Activated CD4-positive, alpha-beta T cell treated with anti-CD3 and anti-CD28 coated beads, Interleukin-2, amount 10 ng/mL, durations not matched to agents 24 days and 14 days (primary cell): ENCODE measurements around the gene SYNPO. TPM values are rescaled to one million over a fixed set of nuclear protein-coding genes. Genes with fewer than 3 reads are reported as not detected.

ENCODE experiments used
- DNase-seq: peaks from one replicate; pipeline ENCODE4 v3.0.0; 2022
- H3K27ac Mint-ChIP-seq: one replicate; pipeline ENCODE4 v1.8.0; 2022; ENCODE audit warnings: mild to moderate bottlenecking, mixed read lengths
- H3K27me3 Mint-ChIP-seq: one replicate; pipeline ENCODE4 v1.8.0; 2022; ENCODE audit warnings: mixed read lengths
- H3K36me3 Mint-ChIP-seq: one replicate; pipeline ENCODE4 v1.8.0; 2022; ENCODE audit warnings: low read depth, mild to moderate bottlenecking, mixed read lengths
- H3K4me1 Mint-ChIP-seq: one replicate; pipeline ENCODE4 v1.8.0; 2021; ENCODE audit warnings: mixed read lengths
- H3K4me3 Mint-ChIP-seq: one replicate; pipeline ENCODE4 v1.8.0; 2022; ENCODE audit warnings: mild to moderate bottlenecking, moderate library complexity, mixed read lengths
- H3K9me3 Mint-ChIP-seq: one replicate; pipeline ENCODE4 v1.8.0; 2021; ENCODE audit warnings: mixed read lengths
- intact Hi-C: fragments of 100-400 bp; cut with micrococcal nuclease; formaldehyde crosslinking; loops from one replicate; pipeline ENCODE4 v1.15.1; 2023
- total RNA-seq: library from RNA; stranded (reverse); gene quantifications from 2 replicates; pipeline ENCODE4 v1.2.3, GENCODE V29; 2022

Gene SYNPO
- total RNA-seq, 1 donor from 2014 or later = not detected

DNA sequence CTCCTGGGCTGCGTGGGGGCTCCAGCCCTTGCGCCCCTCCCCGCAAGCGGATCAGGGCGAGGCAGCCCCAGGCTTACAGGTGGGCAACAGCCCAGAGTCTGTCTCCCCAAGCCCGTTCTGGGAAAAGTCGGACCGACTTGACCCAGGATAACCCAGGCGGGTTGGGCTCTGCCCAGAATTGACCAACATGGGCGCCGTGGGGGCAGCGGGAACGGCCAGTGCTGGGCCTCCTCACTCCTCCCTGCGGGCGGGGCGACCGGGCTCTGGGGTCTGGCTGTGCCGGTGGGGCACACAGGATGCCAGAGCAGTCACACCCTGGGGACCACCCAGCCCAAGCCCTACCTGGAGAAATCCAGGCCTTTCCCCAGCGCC lies 15.3 kb upstream of the SYNPO start:
- Mint-ChIP-seq H3K9me3 (no peaks in the 10 kb centered on the region), H3K4me1 (peaks cover 16% of the 10 kb centered on the region), H3K36me3 (no peaks in the 10 kb centered on the region), H3K27me3 (peaks cover 37% of the 10 kb centered on the region), H3K27ac (no peak overlapping the region), H3K4me3 (no peak overlapping the region)
- intact Hi-C loops = no loop called here
- DNase-seq = no peak

- Mint-ChIP-seq H3K4me1 (peaks cover 16% of the 10 kb centered on the region), H3K4me3 (no peak overlapping the region)
- DNase-seq = no peak
Measured at GRCh38 chr5:150625831-150626746, 14.4 kb upstream of the SYNPO start.

GRCh38 chr5:150626853-150627276 lies 13.6 kb upstream of the SYNPO start:
- H3K4me3 Mint-ChIP-seq = no peak overlapping the region
- peaks cover 16% of the 10 kb centered on the region for H3K4me1 Mint-ChIP-seq
- intact Hi-C loops = no loop called here
- H3K9me3 Mint-ChIP-seq = no peaks in the 10 kb centered on the region
- DNase-seq = no peak
- peaks cover 34% of the 10 kb centered on the region for H3K27me3 Mint-ChIP-seq
- H3K36me3 Mint-ChIP-seq = no peaks in the 10 kb centered on the region
- no peak overlapping the region for H3K27ac Mint-ChIP-seq

More at GRCh38 chr5:150625831-150626746, 14.4 kb upstream of the SYNPO start:
- H3K27ac Mint-ChIP-seq = no peak overlapping the region
- intact Hi-C loops = no loop called here
- H3K9me3 Mint-ChIP-seq = no peaks in the 10 kb centered on the region
- no peaks in the 10 kb centered on the region for H3K36me3 Mint-ChIP-seq
- peaks cover 34% of the 10 kb centered on the region for H3K27me3 Mint-ChIP-seq

DNA sequence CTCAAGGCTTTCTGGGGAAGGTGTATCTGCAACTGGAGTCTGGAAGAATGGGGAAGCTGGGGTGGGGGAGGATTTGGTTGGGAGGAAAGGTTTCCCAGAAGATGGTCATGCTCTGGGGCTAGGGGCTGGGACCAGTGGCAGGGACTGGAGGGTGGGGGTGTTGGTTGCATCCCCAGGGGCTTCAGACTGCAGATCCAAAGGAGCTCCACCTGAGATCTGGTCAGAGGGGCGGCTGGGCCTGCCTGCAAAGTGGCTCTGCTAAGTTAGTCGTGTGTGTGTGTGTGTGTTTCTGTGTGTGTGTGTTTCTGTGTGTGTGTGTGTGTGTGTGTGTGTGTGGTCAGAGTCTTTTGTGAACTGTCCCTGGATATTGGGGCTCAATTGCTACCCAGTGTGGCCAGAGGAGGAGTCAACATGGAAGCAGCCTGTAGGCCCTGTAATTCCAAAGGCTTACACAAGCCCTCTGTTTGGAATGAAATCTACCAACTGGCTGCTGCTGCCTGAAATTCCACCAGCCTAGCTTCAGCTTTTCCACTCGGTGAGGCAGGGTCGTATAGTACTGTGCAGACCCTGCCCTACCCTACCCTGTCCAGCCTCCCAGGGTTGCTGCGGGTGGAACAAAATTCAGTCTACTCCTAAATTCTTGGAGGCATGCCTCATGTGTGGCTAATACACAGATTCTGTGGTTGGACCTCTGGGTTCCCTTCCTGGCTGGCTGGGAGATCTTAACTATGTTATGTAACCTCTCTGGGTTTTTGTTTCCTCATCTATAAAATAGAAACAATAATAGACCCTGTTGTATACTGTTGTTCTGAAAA lies 12.5 kb upstream of the SYNPO start:
- peaks cover 13% of the 10 kb centered on the region for H3K4me1 Mint-ChIP-seq
- H3K4me3 Mint-ChIP-seq = no peak overlapping the region
- H3K9me3 Mint-ChIP-seq = no peaks in the 10 kb centered on the region
- no peak overlapping the region for H3K27ac Mint-ChIP-seq
- intact Hi-C loops = no loop called here
- no peaks in the 10 kb centered on the region for H3K36me3 Mint-ChIP-seq
- peaks cover 31% of the 10 kb centered on the region for H3K27me3 Mint-ChIP-seq
- no peak for DNase-seq

DNA sequence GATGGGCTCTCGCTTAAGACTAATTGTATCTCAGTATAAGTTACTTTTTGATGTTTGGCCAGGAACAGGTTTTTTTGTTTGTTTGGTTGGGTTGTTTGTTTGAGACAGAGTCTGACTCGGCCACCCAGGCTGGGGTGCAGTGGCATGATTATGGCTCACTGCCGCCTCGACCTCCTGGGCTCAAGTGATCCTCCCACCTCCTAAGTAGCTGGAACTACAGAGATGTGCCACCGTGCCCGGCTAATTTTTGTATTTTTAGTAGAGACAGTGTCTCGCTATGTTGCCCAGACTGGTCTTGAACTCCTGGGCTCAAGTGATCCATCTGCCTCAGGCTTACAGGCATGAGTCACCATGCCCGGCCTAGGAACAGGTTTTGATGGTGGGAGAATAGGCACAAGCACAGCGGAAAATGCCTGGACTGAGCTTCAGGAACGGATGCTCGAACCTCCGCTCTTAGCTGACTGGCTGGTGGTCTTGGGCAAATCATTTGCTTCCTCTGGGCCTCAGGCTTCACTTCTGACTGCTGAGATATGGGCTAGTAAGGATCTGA lies 11.4 kb upstream of the SYNPO start:
- Mint-ChIP-seq H3K36me3 (no peaks in the 10 kb centered on the region), H3K4me3 (no peak overlapping the region), H3K9me3 (no peaks in the 10 kb centered on the region), H3K27ac (no peak overlapping the region), H3K27me3 (peaks cover 22% of the 10 kb centered on the region), H3K4me1 (peaks cover 4% of the 10 kb centered on the region)
- no peak for DNase-seq
- intact Hi-C loops = no loop called here

- Mint-ChIP-seq H3K27ac (no peak overlapping the region), H3K4me3 (no peak overlapping the region), H3K36me3 (no peaks in the 10 kb centered on the region), H3K9me3 (no peaks in the 10 kb centered on the region), H3K4me1 (no peaks in the 10 kb centered on the region), H3K27me3 (peaks cover 18% of the 10 kb centered on the region)
- intact Hi-C loops = no loop called here
- DNase-seq = no peak
Measured at GRCh38 chr5:150630016-150630415, 10.4 kb upstream of the SYNPO start.

DNA sequence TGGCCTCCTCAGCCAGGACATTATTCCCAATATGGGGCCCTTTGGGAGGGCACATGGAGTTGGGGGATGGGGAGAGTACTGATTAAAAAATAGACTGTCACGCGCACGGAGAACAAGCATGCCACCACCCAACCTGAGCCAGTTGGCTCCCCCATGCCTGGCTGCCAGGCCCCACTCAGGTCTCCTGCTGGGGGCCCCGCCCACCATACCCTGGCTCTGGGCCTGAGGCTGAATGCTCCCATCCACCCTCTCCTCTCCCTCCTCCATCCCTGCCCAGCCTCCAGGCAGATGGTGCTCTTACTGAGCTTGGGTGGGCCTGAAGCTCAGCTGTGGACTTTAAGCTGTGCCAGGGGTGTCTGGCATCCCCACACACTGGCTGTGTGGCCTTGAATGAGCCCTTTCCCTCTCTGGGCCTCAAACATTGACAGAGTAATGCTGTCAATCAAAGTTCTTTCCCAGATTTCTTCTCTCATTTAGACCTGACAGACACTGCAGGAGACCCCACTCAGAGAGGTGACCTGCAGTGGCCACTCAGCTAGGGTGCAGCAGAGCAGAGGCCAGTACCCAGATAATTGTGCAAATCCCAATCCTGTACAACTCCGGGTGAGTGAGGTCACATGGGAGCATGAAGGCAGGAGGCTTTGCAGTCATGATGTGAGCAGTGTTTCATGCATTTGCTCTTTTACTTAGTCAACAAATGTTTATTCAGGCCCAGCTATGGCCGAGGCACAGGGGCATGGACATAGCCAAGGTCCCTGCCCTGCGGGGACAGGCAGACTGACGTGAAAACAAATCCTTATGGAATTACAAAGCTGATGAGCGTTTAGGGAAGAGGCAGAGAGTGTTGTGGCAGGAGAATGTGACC lies 9.8 kb upstream of the SYNPO start:
- Mint-ChIP-seq H3K4me1 (no peaks in the 10 kb centered on the region), H3K9me3 (no peaks in the 10 kb centered on the region), H3K36me3 (no peaks in the 10 kb centered on the region), H3K4me3 (no peak overlapping the region), H3K27ac (no peak overlapping the region), H3K27me3 (peaks cover 16% of the 10 kb centered on the region)
- no peak for DNase-seq
- intact Hi-C loops = no loop called here

GRCh38 chr5:150631326-150631701 lies 9.1 kb upstream of the SYNPO start:
- H3K9me3 Mint-ChIP-seq = no peaks in the 10 kb centered on the region
- no peaks in the 10 kb centered on the region for H3K4me1 Mint-ChIP-seq
- H3K27me3 Mint-ChIP-seq = peaks cover 15% of the 10 kb centered on the region
- intact Hi-C loops = no loop called here
- DNase-seq = no peak
- no peaks in the 10 kb centered on the region for H3K36me3 Mint-ChIP-seq
- no peak overlapping the region for H3K4me3 Mint-ChIP-seq
- H3K27ac Mint-ChIP-seq = no peak overlapping the region

DNA sequence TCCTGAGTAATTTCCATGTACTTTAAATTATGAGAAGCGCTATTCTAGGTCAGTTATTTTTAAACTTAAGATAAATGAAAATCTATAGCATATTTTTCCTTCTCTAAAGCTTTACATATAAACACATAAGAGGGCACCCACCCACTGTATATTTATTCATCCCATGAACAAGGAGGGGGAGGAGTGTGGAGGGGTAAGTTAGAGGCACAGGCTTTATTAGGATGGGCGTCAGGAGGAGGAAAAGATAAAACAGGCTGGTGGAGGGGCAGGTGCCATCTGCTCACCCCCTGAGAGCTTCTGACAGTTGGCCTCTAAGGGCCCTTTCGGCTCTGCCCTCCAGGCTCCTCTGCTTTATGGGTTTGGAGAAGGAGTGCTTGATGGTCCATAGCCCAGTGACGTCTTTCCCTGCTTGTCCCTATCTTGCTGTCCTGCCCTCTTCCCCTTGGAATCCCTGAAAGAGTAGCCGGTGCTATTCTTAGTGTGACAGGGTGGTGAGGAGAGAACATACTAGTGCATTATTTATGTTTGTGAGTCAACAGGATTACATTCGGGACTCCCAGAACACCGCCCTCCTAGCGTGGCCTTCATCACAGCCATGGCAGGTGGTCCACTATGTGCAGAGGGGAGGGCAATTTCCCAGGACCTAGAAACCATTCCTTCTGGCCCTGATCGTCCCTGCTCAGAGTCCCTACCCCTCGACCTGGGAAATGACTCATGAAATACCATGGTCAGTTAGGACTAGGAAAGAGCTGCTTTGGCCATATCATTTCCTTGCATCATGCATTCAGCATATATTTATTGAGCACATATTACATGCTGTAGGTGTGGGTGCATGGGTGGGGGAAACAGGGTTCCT lies 7.9 kb upstream of the SYNPO start:
- Mint-ChIP-seq H3K4me1 (no peaks in the 10 kb centered on the region), H3K36me3 (no peaks in the 10 kb centered on the region), H3K27me3 (peaks cover 17% of the 10 kb centered on the region), H3K27ac (no peak overlapping the region), H3K4me3 (no peak overlapping the region), H3K9me3 (no peaks in the 10 kb centered on the region)
- intact Hi-C loops = no loop called here
- no peak for DNase-seq

DNA sequence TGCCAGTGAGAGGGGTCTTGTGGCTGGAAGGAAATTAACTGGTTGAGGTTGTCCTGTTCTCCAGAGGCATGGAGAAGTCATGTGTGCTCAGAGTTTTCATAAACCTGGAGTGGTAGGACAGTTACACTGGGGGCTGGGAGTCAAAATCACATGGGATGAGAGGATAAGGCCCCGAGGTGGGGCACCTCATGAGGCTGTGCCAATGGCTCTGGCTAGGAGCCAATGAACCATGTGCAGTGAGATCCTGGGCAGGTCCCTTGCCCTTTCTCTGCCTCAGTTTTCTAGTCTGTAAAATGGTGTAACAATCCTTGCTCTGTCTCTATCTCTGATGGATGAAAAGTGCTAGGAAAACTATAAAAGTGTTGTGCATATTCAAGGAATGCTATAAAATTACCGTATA lies 7.0 kb upstream of the SYNPO start:
- no peaks in the 10 kb centered on the region for H3K4me1 Mint-ChIP-seq
- H3K9me3 Mint-ChIP-seq = no peaks in the 10 kb centered on the region
- peaks cover 19% of the 10 kb centered on the region for H3K27me3 Mint-ChIP-seq
- intact Hi-C loops = no loop called here
- no peaks in the 10 kb centered on the region for H3K36me3 Mint-ChIP-seq
- H3K4me3 Mint-ChIP-seq = no peak overlapping the region
- no peak overlapping the region for H3K27ac Mint-ChIP-seq
- DNase-seq = no peak

- no peaks in the 10 kb centered on the region for H3K36me3 Mint-ChIP-seq
- H3K27ac Mint-ChIP-seq = no peak overlapping the region
- H3K4me3 Mint-ChIP-seq = no peak overlapping the region
Measured at GRCh38 chr5:150636391-150637244, 3.8 kb upstream of the SYNPO start.

More at GRCh38 chr5:150636391-150637244, 3.8 kb upstream of the SYNPO start:
- no peak for DNase-seq
- H3K4me1 Mint-ChIP-seq = no peaks in the 10 kb centered on the region
- intact Hi-C loops = no loop called here
- H3K27me3 Mint-ChIP-seq = peaks cover 21% of the 10 kb centered on the region
- H3K9me3 Mint-ChIP-seq = no peaks in the 10 kb centered on the region
